PC-3 (cell line): ENCODE results near the gene SHROOM2. TPM values are rescaled to one million over a fixed set of nuclear protein-coding genes. Genes with fewer than 3 reads are reported as not detected.

Experiments used
- ATAC-seq: fragments of 200-7000 bp; cut with Tn5 transposase; 2 replicates; pipeline ENCODE4 v1.9.1; 2020; ENCODE audit warnings: mild to moderate bottlenecking, moderate library complexity
- BruUV-seq: library from RNA; stranded (reverse); fragments of 400-500 nt; replicated peaks from 2 replicates; lab custom pipeline; 2021; lab: Mats Ljungman, UMichigan
- CTCF ChIA-PET: fragments of 300-600 bp; sonication (Branson Sonifier 250); formaldehyde crosslinking; loops from one replicate; lab custom pipeline; 2022; ENCODE audit warnings: antibody characterized with exemption; lab: Charles Lee
- POLR2A ChIA-PET: fragments of 300-600 bp; sonication (Branson Sonifier 250); formaldehyde crosslinking; loops from one replicate; lab custom pipeline; 2022; ENCODE audit warnings: antibody characterized with exemption; ENCODE audit not compliant: unreplicated experiment; lab: Charles Lee
- DNase-seq: peaks from one replicate; pipeline ENCODE4 v3.0.0-alpha.2; 2015
- H2AFZ ChIP-seq: fragments of 300-600 bp; sonication (generic); 2 replicates; pipeline ENCODE4 v1.6.0; 2016; ENCODE audit warnings: antibody characterized with exemption, low read length
- H3F3A ChIP-seq: fragments of 300-600 bp; sonication (generic); one replicate; pipeline ENCODE4 v1.6.0; 2017; ENCODE audit warnings: antibody characterized with exemption, low read length, control low read depth, mild to moderate bottlenecking; ENCODE audit not compliant: unreplicated experiment
- H3K27ac ChIP-seq: fragments of 300-600 bp; sonication (generic); 2 replicates; pipeline ENCODE4 v1.5.1; 2016; ENCODE audit warnings: mild to moderate bottlenecking, low read length
- H3K27me3 ChIP-seq: fragments of 300-600 bp; sonication (generic); 2 replicates; pipeline ENCODE4 v1.6.1; 2016; ENCODE audit warnings: low read length, mixed read lengths
- H3K36me3 ChIP-seq: fragments of 300-600 bp; sonication (generic); 2 replicates; pipeline ENCODE4 v1.6.1; 2016; ENCODE audit warnings: low read depth, mixed run types, low read length, mixed read lengths
- H3K4me1 ChIP-seq: fragments of 300-600 bp; sonication (generic); 2 replicates; pipeline ENCODE4 v1.5.1; 2016; ENCODE audit warnings: low read length; ENCODE audit not compliant: insufficient read depth
- H3K4me2 ChIP-seq: fragments of 300-600 bp; sonication (generic); 2 replicates; pipeline ENCODE4 v1.6.0; 2016; ENCODE audit warnings: low read length
- H3K4me3 ChIP-seq: fragments of 300-600 bp; sonication (generic); 2 replicates; pipeline ENCODE4 v1.5.1; 2016; ENCODE audit warnings: mild to moderate bottlenecking, low read length, mixed read lengths
- H3K79me2 ChIP-seq: fragments of 300-600 bp; sonication (generic); 2 replicates; pipeline ENCODE4 v1.6.1; 2017; ENCODE audit warnings: low read length, mixed read lengths
- H3K9ac ChIP-seq: fragments of 300-600 bp; sonication (generic); 2 replicates; pipeline ENCODE4 v1.6.0; 2016; ENCODE audit warnings: mild to moderate bottlenecking, low read length
- H3K9me2 ChIP-seq: fragments of 300-600 bp; sonication (generic); replicated peaks from 2 replicates; pipeline ENCODE4 v1.6.1; 2016; ENCODE audit warnings: mixed run types, low read length, mixed read lengths
- H3K9me3 ChIP-seq: fragments of 300-600 bp; sonication (generic); 2 replicates; pipeline ENCODE4 v1.6.1; 2016; ENCODE audit warnings: low read length, mixed read lengths
- H4K20me1 ChIP-seq: fragments of 300-600 bp; sonication (generic); 2 replicates; pipeline ENCODE4 v1.6.1; 2016; ENCODE audit warnings: low read length, mixed read lengths
- CTCF ChIP-seq: fragments of 300-600 bp; sonication (generic); conservative IDR thresholded peaks from 2 replicates; pipeline ENCODE4 v1.5.1; 2017; ENCODE audit warnings: antibody characterized with exemption, low read depth, mild to moderate bottlenecking, low read length
- EZH2 ChIP-seq: fragments of 300-600 bp; sonication (generic); IDR thresholded peaks from one replicate; pipeline ENCODE4 v1.6.1; 2017; ENCODE audit warnings: antibody characterized with exemption, mild to moderate bottlenecking, low read length; ENCODE audit not compliant: unreplicated experiment
- EZH2phosphoT487 ChIP-seq: fragments of 300-600 bp; sonication (generic); IDR thresholded peaks from 2 replicates; pipeline ENCODE4 v1.6.1; 2018; ENCODE audit warnings: mild to moderate bottlenecking, antibody characterized with exemption, low read length, borderline replicate concordance
- intact Hi-C: fragments of 100-400 bp; cut with micrococcal nuclease; formaldehyde crosslinking; loops from 2 replicates; pipeline ENCODE4 v1.9.0; 2023
- total RNA-seq: library from RNA; depleted of rRNA; stranded (reverse); fragments of >200 nt; gene quantifications from 2 replicates; pipeline ENCODE4 v1.2.3, GENCODE V29; 2014

SHROOM2 gene
- total RNA-seq, 1 experiment from 2014 or later: 6.5 TPM

GRCh38 chrX:9937761-9938160 lies 151.5 kb downstream of the SHROOM2 start:
- DNase-seq (no peak), ATAC-seq (no peak)
- ChIA-PET POLR2A (no interaction called here), CTCF (no interaction called here)
- Histone ChIP-seq H3K4me2 (no peak overlapping the region), H3K4me1 (peaks cover 9% of the 10 kb centered on the region), H3K9me3 (no peaks in the 10 kb centered on the region), H3K4me3 (no peak overlapping the region), H3K36me3 (no peaks in the 10 kb centered on the region), H2AFZ (no peak overlapping the region), H3F3A (no peaks in the 10 kb centered on the region), H3K27ac (no peak overlapping the region), H3K79me2 (no peaks in the 10 kb centered on the region), H4K20me1 (no peaks in the 10 kb centered on the region), H3K9ac (no peak overlapping the region), H3K9me2 (no peaks in the 10 kb centered on the region), H3K27me3 (no peaks in the 10 kb centered on the region)
- BruUV-seq: no TSS peak
- intact Hi-C loops: no loop called here
- no peak for TF ChIP-seq CTCF
- TF ChIP-seq EZH2phosphoT487: no peak
- no peak for TF ChIP-seq EZH2

GRCh38 chrX:9938516-9938915 lies 152.3 kb downstream of the SHROOM2 start:
- BruUV-seq: no TSS peak

More at GRCh38 chrX:9938516-9938915, 152.3 kb downstream of the SHROOM2 start:
- POLR2A ChIA-PET: no interaction called here
- CTCF ChIA-PET: no interaction called here
- no peaks in the 10 kb centered on the region for H3K9me3 ChIP-seq
- no peaks in the 10 kb centered on the region for H3K79me2 ChIP-seq
- intact Hi-C loops: no loop called here
- H3F3A ChIP-seq: no peaks in the 10 kb centered on the region
- H2AFZ ChIP-seq: no peak overlapping the region
- no peak overlapping the region for H3K4me2 ChIP-seq
- TF ChIP-seq CTCF (no peak), EZH2phosphoT487 (no peak), EZH2 (no peak)
- no peak overlapping the region for H3K27ac ChIP-seq
- H3K9ac ChIP-seq: no peak overlapping the region
- H3K4me1 ChIP-seq: peaks cover 9% of the 10 kb centered on the region
- no peaks in the 10 kb centered on the region for H3K9me2 ChIP-seq
- H3K27me3 ChIP-seq: no peaks in the 10 kb centered on the region
- no peak overlapping the region for H3K4me3 ChIP-seq
- no peaks in the 10 kb centered on the region for H4K20me1 ChIP-seq
- no peaks in the 10 kb centered on the region for H3K36me3 ChIP-seq
- DNase-seq (no peak), ATAC-seq (no peak)
